Measurements from ENCODE around the gene BFSP2. TPM values are rescaled to one million over a fixed set of nuclear protein-coding genes. Genes with fewer than 3 reads are reported as not detected.
A peak's percentile ranks its signal among the peaks of the same experiment; 100 is the strongest.

BFSP2 gene
- total RNA-seq, 2 experiments from 2014 or later, result 0.21 TPM; not detected in 1

DNA sequence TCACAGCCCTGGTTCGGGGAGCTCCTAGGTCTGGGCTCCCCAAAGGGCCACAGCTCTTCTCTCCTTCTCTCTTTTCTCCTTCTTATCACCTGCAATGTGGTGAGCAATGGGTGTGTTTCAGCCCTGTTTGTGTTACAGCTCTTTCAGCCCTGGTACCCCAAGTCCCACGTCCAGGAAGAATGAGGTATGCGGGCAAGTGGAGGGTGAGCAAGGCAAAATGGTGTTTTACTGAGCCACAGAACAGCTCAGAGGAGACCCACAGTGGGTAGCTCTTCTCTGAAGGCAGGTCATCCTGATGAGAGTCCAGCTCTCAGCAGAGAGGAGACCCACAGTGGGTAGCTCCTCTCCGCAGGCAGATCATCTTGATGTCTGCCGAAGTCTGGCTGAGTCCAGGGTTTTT lies 86.8 kb downstream of the BFSP2 start:
- intact Hi-C loops (cut with DNase I, micrococcal nuclease), result loop anchor here in 1 of 2 experiments (10.0 kb wide), 1 partner anchor 998 kb away; the partner anchor contains the start of genes ANAPC13 and CEP63
- POLR2A ChIA-PET, result interaction anchor here (1.2 kb wide), 1 partner anchor 88 kb away, joined by 6 read pairs; no protein-coding TSS in a partner anchor

DNA sequence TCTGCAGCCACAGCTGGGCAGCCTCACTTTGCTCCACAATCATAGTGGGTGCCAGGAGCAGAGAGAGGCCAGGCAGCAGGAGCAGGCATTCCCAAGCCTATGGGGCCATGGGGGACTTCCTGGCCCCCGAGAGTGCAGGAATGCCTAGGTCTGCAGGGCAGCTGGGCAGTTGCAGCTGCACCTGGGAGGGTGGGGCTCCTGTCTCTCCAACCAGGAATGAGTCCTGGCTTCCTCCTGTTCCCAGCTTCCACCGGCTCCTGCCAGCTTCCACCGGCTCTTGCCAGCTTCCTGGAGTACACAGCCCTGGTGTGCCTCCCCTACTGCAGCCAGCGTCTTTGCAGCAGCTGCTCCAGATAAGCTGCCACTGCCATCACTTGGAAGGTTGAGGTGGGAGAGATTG lies 87.3 kb downstream of the BFSP2 start:
- no peaks in the 10 kb centered on the region for H3K9me3 Mint-ChIP-seq (ENCODE audit: low read depth)
- H3K4me3 Mint-ChIP-seq, result no peak overlapping the region
- CTCF ChIA-PET, result interaction anchor here (0.6 to 4.9 kb wide), 8 partner anchors 7 to 187 kb away, joined by 3 to 34 read pairs (median 4); partner anchors contain the start of gene CDV3
- no peaks in the 10 kb centered on the region for H3K36me3 Mint-ChIP-seq (ENCODE audit: low read depth)
- H3K4me1 Mint-ChIP-seq, result peaks cover 41% of the 10 kb centered on the region
- DNase-seq (no peak), ATAC-seq (no peak)
- H3K27ac Mint-ChIP-seq, result no peak overlapping the region
- H3K27me3 Mint-ChIP-seq, result no peaks in the 10 kb centered on the region
- intact Hi-C loops (cut with DNase I, micrococcal nuclease), result loop anchor here in 1 of 2 experiments (10.0 kb wide), 1 partner anchor 998 kb away; the partner anchor contains the start of genes ANAPC13 and CEP63
- POLR2A ChIA-PET, result interaction anchor here (1.2 kb wide), 1 partner anchor 87 kb away, joined by 6 read pairs; no protein-coding TSS in a partner anchor

More for the DNA sequence above, 86.8 kb downstream of the BFSP2 start:
- no peak overlapping the region for H3K4me3 Mint-ChIP-seq
- CTCF ChIA-PET, result interaction anchor here (0.8 to 4.9 kb wide), 9 partner anchors 7 to 109 kb away, joined by 3 to 34 read pairs (median 4); partner anchors contain the start of gene CDV3
- no peak overlapping the region for H3K27ac Mint-ChIP-seq
- no peaks in the 10 kb centered on the region for H3K36me3 Mint-ChIP-seq (ENCODE audit: low read depth)
- no peaks in the 10 kb centered on the region for H3K9me3 Mint-ChIP-seq (ENCODE audit: low read depth)
- ATAC-seq, result no peak
- H3K4me1 Mint-ChIP-seq, result peaks cover 37% of the 10 kb centered on the region
- DNase-seq, result no peak
- no peaks in the 10 kb centered on the region for H3K27me3 Mint-ChIP-seq

DNA sequence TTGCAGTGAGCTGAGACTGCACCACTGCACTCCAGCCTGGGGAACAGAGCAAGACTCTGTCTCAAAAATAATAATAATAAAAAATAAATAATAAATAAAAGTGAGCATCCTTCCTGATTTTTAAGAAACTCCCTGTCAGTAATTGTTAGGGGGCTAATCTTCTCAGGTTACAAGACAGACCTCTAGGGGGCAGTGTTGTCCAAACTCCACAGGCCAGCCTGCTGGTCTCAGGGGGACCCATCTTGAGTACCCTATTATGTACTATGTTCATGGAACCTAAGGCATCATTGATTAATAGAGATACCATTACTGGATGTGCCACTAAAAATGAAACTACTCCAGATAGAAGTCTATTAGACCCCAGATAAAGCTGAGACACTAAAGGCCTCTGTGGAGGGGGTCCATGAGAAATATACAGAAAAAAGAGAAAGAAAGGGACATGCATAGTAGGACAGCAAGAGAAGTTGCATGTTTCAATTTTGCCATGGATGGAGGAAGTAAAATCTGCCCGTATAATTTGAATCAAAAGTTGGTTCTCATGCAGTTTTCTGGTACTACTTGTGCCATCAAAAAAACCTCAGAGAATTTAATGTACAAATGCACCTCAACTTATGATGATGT lies 88.2 kb downstream of the BFSP2 start:
- Mint-ChIP-seq H3K27me3 (no peaks in the 10 kb centered on the region), H3K36me3 (ENCODE audit: low read depth) (no peaks in the 10 kb centered on the region), H3K4me3 (no peak overlapping the region), H3K4me1 (peaks cover 49% of the 10 kb centered on the region), H3K9me3 (ENCODE audit: low read depth) (no peaks in the 10 kb centered on the region), H3K27ac (no peak overlapping the region)
- no peak for ATAC-seq
- ChIA-PET POLR2A (interaction anchor here (2.1 kb wide), 1 partner anchor 87 kb away, joined by 9 read pairs; no protein-coding TSS in a partner anchor), CTCF (interaction anchor here (0.6 to 4.9 kb wide), 22 partner anchors 8 to 186 kb away, joined by 3 to 34 read pairs (median 5); partner anchors contain the start of gene CDV3)
- peak; percentile 69 for DNase-seq
- intact Hi-C loops (cut with DNase I, micrococcal nuclease), result loop anchor here (2.0 to 10.0 kb wide), 2 partner anchors 87 to 997 kb away; partner anchors contain the start of genes ANAPC13 (in 1 of the 2) and CEP63 (in 1 of the 2)

- ChIA-PET CTCF (interaction anchor here (0.9 to 4.9 kb wide), 24 partner anchors 9 to 174 kb away, joined by 3 to 34 read pairs (median 4); partner anchors contain the start of gene CDV3), POLR2A (interaction anchor here (0.7 to 2.1 kb wide), 3 partner anchors 84 to 112 kb away, joined by 3 to 9 read pairs (median 3); partner anchors contain the start of gene CDV3)
- no peak for DNase-seq
- intact Hi-C loops (cut with DNase I, micrococcal nuclease), result loop anchor here (2.0 to 10.0 kb wide), 2 partner anchors 86 to 996 kb away; partner anchors contain the start of genes ANAPC13 (in 1 of the 2) and CEP63 (in 1 of the 2)
- no peaks in the 10 kb centered on the region for H3K36me3 Mint-ChIP-seq (ENCODE audit: low read depth)
- no peak overlapping the region for H3K4me3 Mint-ChIP-seq
- H3K4me1 Mint-ChIP-seq, result peaks cover 52% of the 10 kb centered on the region
- no peak for ATAC-seq
- H3K27ac Mint-ChIP-seq, result no peak overlapping the region
- H3K9me3 Mint-ChIP-seq (ENCODE audit: low read depth), result no peaks in the 10 kb centered on the region
- H3K27me3 Mint-ChIP-seq, result no peaks in the 10 kb centered on the region
These were observed 89.0 kb downstream of the BFSP2 start for GRCh38 chr3:133488785-133489367.

DNA sequence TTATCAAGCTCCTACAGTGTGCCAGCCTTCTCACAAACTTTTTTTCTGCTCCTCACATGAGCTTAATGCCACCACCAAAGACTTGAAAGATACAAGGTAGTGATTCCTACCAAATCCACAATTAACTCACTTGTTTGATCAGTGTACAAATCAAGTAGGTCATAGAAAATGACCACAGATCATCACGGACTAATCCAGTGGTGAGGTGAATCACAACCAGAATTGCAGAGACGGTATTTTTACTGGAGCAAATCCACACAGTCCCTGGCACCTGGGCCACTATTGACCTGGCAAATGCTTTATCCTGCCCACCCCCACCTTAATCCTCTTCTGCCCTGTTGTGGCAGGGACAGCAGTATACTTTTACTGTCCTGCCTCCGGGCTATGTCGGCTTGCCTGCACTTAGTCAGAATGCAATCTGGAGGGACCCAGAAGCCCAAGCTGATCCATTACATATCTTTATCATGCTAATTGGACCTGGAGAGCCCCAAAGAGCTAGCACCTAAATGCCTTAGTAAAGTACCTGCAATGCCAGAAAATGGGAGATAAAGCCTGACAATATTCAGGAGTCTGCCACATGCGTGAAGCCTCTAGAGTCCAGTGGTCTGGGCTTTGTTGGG lies 89.7 kb downstream of the BFSP2 start:
- Mint-ChIP-seq H3K4me1 (peaks cover 52% of the 10 kb centered on the region), H3K27me3 (no peaks in the 10 kb centered on the region), H3K9me3 (ENCODE audit: low read depth) (no peaks in the 10 kb centered on the region), H3K4me3 (no peak overlapping the region), H3K36me3 (ENCODE audit: low read depth) (no peaks in the 10 kb centered on the region), H3K27ac (no peak overlapping the region)
- intact Hi-C loops (cut with DNase I, micrococcal nuclease), result loop anchor here (2.0 to 10.0 kb wide), 5 partner anchors 42 to 995 kb away; partner anchors contain the start of genes ANAPC13 (in 1 of the 2), CEP63 (in 1 of the 2) and SRPRB (in 1 of the 2)
- POLR2A ChIA-PET, result interaction anchor here (1.1 to 2.4 kb wide), 3 partner anchors 83 to 85 kb away, joined by 3 to 9 read pairs (median 9); partner anchors contain the start of gene CDV3
- DNase-seq (no peak), ATAC-seq (no peak)
- CTCF ChIA-PET, result interaction anchor here (1.0 to 4.9 kb wide), 19 partner anchors 9 to 173 kb away, joined by 3 to 34 read pairs (median 5); partner anchors contain the start of gene CDV3

- Mint-ChIP-seq H3K4me1 (peaks cover 52% of the 10 kb centered on the region), H3K36me3 (ENCODE audit: low read depth) (no peaks in the 10 kb centered on the region), H3K9me3 (ENCODE audit: low read depth) (no peaks in the 10 kb centered on the region), H3K4me3 (peak overlapping the region; percentile 35), H3K27ac (peak overlapping the region; percentile 86), H3K27me3 (no peaks in the 10 kb centered on the region)
- ATAC-seq, result peak; percentile 79
- CTCF ChIA-PET, result interaction anchor here (0.6 to 4.9 kb wide), 13 partner anchors 11 to 316 kb away, joined by 3 to 34 read pairs (median 3); no protein-coding TSS in a partner anchor
- POLR2A ChIA-PET, result interaction anchor here (0.6 to 2.7 kb wide), 3 partner anchors 47 to 84 kb away, joined by 5 to 21 read pairs (median 9); partner anchors contain the start of gene CDV3
- intact Hi-C loops (cut with DNase I, micrococcal nuclease), result loop anchor here (1.0 to 10.0 kb wide), 4 partner anchors 43 to 744 kb away; partner anchors contain the start of gene SRPRB (in 1 of the 2)
- peak; percentile 82 for DNase-seq
These were observed 90.9 kb downstream of the BFSP2 start for GRCh38 chr3:133490468-133491351.

DNA sequence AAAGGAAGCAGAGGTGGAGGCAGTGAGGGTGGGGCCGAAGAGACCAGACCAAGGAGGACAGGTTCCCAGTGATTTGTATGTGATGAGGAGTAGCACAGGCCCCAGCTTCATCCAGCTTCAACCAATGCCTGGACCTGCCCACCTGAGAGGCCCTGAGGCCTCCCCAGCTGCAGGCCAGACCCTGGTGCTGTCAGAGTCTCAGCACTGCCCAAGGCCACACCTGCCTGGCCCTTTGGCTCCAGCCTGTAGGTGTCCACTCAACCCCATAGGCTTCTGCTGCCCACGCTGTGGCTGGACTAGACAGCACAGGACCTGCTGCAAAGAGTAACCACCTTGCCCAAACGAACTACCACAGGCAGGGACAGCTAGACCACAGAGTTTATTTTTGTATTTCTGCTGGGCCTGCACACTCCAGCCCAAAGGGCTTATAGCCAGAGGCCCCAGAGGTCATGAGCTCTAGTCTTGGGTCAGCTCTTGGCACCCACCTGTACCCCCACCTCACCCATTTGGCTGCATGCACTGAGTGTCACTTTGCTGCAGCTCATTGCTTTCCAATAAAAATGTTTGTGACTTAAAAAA lies 91.7 kb downstream of the BFSP2 start:
- intact Hi-C loops (cut with DNase I, micrococcal nuclease), result loop anchor here (1.0 to 10.0 kb wide), 4 partner anchors 44 to 743 kb away; partner anchors contain the start of gene SRPRB (in 1 of the 2)
- Mint-ChIP-seq H3K4me3 (peak overlapping the region; percentile 24), H3K27ac (peak overlapping the region; percentile 86), H3K9me3 (ENCODE audit: low read depth) (no peaks in the 10 kb centered on the region), H3K36me3 (ENCODE audit: low read depth) (no peaks in the 10 kb centered on the region), H3K27me3 (no peaks in the 10 kb centered on the region), H3K4me1 (peaks cover 52% of the 10 kb centered on the region)
- CTCF ChIA-PET, result interaction anchor here (0.6 to 4.9 kb wide), 13 partner anchors 10 to 101 kb away, joined by 3 to 34 read pairs (median 3); no protein-coding TSS in a partner anchor
- DNase-seq, result no peak
- ATAC-seq, result peak; percentile 9
- POLR2A ChIA-PET, result interaction anchor here (2.4 to 2.7 kb wide), 2 partner anchors 81 to 83 kb away, joined by 9 to 21 read pairs; partner anchors contain the start of gene CDV3

GRCh38 chr3:133492159-133492741 lies 92.4 kb downstream of the BFSP2 start:
- no peaks in the 10 kb centered on the region for H3K36me3 Mint-ChIP-seq (ENCODE audit: low read depth)
- DNase-seq (no peak), ATAC-seq (no peak)
- H3K27ac Mint-ChIP-seq, result peak overlapping the region; percentile 37
- ChIA-PET POLR2A (interaction anchor here (1.1 to 2.7 kb wide), 3 partner anchors 9 to 83 kb away, joined by 4 to 21 read pairs (median 9); partner anchors contain the start of gene CDV3), CTCF (interaction anchor here (0.8 to 1.7 kb wide), 4 partner anchors 9 to 176 kb away, joined by 3 to 4 read pairs (median 3); no protein-coding TSS in a partner anchor)
- H3K9me3 Mint-ChIP-seq (ENCODE audit: low read depth), result no peaks in the 10 kb centered on the region
- H3K4me3 Mint-ChIP-seq, result no peak overlapping the region
- H3K27me3 Mint-ChIP-seq, result no peaks in the 10 kb centered on the region
- H3K4me1 Mint-ChIP-seq, result peaks cover 52% of the 10 kb centered on the region
- intact Hi-C loops (cut with DNase I, micrococcal nuclease), result loop anchor here (5.0 to 10.0 kb wide), 3 partner anchors 45 to 743 kb away; partner anchors contain the start of gene SRPRB (in 1 of the 2)

DNA sequence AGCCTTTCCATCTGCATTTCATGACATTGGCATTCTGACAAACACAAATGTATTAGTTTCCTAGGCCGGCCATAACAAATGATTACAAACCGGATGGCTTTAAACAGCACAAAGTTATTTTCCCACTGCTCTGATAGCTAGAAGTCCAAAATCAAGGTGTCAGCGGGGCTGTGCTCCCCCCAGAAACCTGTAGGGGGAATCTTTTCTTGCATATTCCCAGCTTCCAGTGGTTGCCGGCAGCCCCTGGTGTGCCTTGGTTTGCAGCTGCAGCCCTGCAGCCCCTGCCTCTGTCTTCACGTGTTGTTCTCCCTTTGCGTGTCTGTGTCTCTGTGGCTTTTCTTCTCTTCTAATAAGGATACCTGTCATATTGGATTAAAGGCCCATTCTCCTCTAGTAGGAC lies 94.6 kb downstream of the BFSP2 start:
- CTCF ChIA-PET, result interaction anchor here (0.6 to 0.7 kb wide), 2 partner anchors 12 to 1333 kb away, joined by 3 to 4 read pairs; no protein-coding TSS in a partner anchor
- intact Hi-C loops (cut with DNase I, micrococcal nuclease), result loop anchor here (5.0 to 10.0 kb wide), 3 partner anchors 47 to 740 kb away; partner anchors contain the start of gene SRPRB (in 1 of the 2)
- DNase-seq (peak; percentile 36), ATAC-seq (no peak)
- H3K27me3 Mint-ChIP-seq, result no peaks in the 10 kb centered on the region
- H3K9me3 Mint-ChIP-seq (ENCODE audit: low read depth), result no peaks in the 10 kb centered on the region
- no peak overlapping the region for H3K4me3 Mint-ChIP-seq
- POLR2A ChIA-PET, result interaction anchor here (0.5 kb wide), 1 partner anchor 14 kb away, joined by 3 read pairs; no protein-coding TSS in a partner anchor
- H3K4me1 Mint-ChIP-seq, result peaks cover 45% of the 10 kb centered on the region
- no peak overlapping the region for H3K27ac Mint-ChIP-seq
- no peaks in the 10 kb centered on the region for H3K36me3 Mint-ChIP-seq (ENCODE audit: low read depth)
